ENCODE measurements around the gene RANBP9.

GRCh38 chr6:13660893-13661292 lies 50.7 kb downstream of the RANBP9 start:
- no peak for TF ChIP-seq CTCF (tag by site-specific recombination; IDR thresholded peaks at IDR 0.05)
- TF ChIP-seq ZBTB7A (tag by site-specific recombination; IDR thresholded peaks at IDR 0.05; ENCODE audit: low read depth): no peak
- TF ChIP-seq ZNF449 (tag by site-specific recombination; IDR thresholded peaks at IDR 0.05): no peak
- TF ChIP-seq REST (tag by site-specific recombination; IDR thresholded peaks at IDR 0.05): no peak
- TF ChIP-seq HOXA7 (CRISPR knock-in tag; IDR thresholded peaks at IDR 0.05; ENCODE audit: borderline replicate concordance): no peak
- no peak for TF ChIP-seq ZNF623 (tag by site-specific recombination; IDR thresholded peaks at IDR 0.05)
- TF ChIP-seq ZNF274 (IDR thresholded peaks at IDR 0.05; ENCODE audit: low read length): no peak
- no peak for TF ChIP-seq ZNF274 (tag by site-specific recombination; IDR thresholded peaks at IDR 0.05; ENCODE audit: borderline replicate concordance)
- TF ChIP-seq PBX3 (CRISPR knock-in tag; IDR thresholded peaks at IDR 0.05): no peak
- TF ChIP-seq MEIS1 (CRISPR knock-in tag; IDR thresholded peaks at IDR 0.05; ENCODE audit: borderline replicate concordance): no peak
- TF ChIP-seq ZNF473 (tag by site-specific recombination; IDR thresholded peaks at IDR 0.05): no peak
- no peak for TF ChIP-seq YY1 (tag by site-specific recombination; IDR thresholded peaks at IDR 0.05)
- no peak for TF ChIP-seq PRDM10 (tag by site-specific recombination; IDR thresholded peaks at IDR 0.05)
